SU-DHL-6 (cell line): Measurements from ENCODE around the gene FYB1.

Source experiments
- H2AFZ ChIP-seq: fragments of 200-600 bp; sonication (generic); 2 replicates; pipeline ENCODE4 v1.6.1; 2014; ENCODE audit warnings: low read depth, mild to moderate bottlenecking, moderate library complexity, mixed read lengths, antibody characterized with exemption, low read length; ENCODE audit not compliant: severe bottlenecking
- H3F3A ChIP-seq: fragments of 200-600 bp; shearing (Covaris generic); 2 replicates; pipeline ENCODE4 v1.6.0; 2016; ENCODE audit warnings: antibody characterized with exemption, mild to moderate bottlenecking; ENCODE audit not compliant: insufficient read depth
- H3K27ac ChIP-seq: fragments of 200-600 bp; sonication (generic); 2 replicates; pipeline ENCODE4 v1.5.1; 2016; ENCODE audit warnings: low read depth, mild to moderate bottlenecking, low read length, moderate library complexity, mixed read lengths
- H3K27me3 ChIP-seq: fragments of 200-600 bp; sonication (generic), shearing (Covaris generic); 2 replicates; pipeline ENCODE4 v1.6.0; 2014; ENCODE audit warnings: mild to moderate bottlenecking, low read length
- H3K36me3 ChIP-seq: fragments of 200-600 bp; sonication (generic); 2 replicates; pipeline ENCODE4 v1.6.1; 2014; ENCODE audit warnings: mild to moderate bottlenecking, low read length, mixed read lengths
- H3K4me2 ChIP-seq: fragments of 300-600, 200-600 bp; shearing (Covaris generic), sonication (generic); 2 replicates; pipeline ENCODE4 v1.6.0; 2014; ENCODE audit warnings: low read length, low read depth, mild to moderate bottlenecking; ENCODE audit not compliant: poor library complexity, severe bottlenecking
- H3K4me3 ChIP-seq: fragments of 200-600 bp; sonication (generic); 2 replicates; pipeline ENCODE4 v1.5.1; 2014; ENCODE audit warnings: antibody characterized with exemption, low read length, mild to moderate bottlenecking, mixed read lengths; ENCODE audit not compliant: insufficient read depth, poor library complexity, severe bottlenecking
- H3K79me2 ChIP-seq: fragments of 200-600 bp; sonication (generic); 2 replicates; pipeline ENCODE4 v1.6.1; 2014; ENCODE audit warnings: mild to moderate bottlenecking, low read length, moderate library complexity; ENCODE audit not compliant: insufficient read depth
- H3K9ac ChIP-seq: fragments of 200-600 bp; sonication (generic); 2 replicates; pipeline ENCODE4 v1.7.0; 2014; ENCODE audit warnings: mild to moderate bottlenecking, low read length
- H3K9me2 ChIP-seq: fragments of 200-600 bp; sonication (generic); replicated peaks from 2 replicates; pipeline ENCODE4 v1.6.1; 2014; ENCODE audit warnings: low read length; ENCODE audit not compliant: insufficient read depth
- H3K9me3 ChIP-seq: fragments of 200-600 bp; sonication (generic); 2 replicates; pipeline ENCODE4 v1.6.1; 2014; ENCODE audit warnings: low read length, mixed read lengths; ENCODE audit not compliant: insufficient read depth
- H4K20me1 ChIP-seq: fragments of 200-600 bp; sonication (generic); 2 replicates; pipeline ENCODE4 v1.6.1; 2014; ENCODE audit warnings: low read depth, mild to moderate bottlenecking, antibody characterized with exemption, low read length, moderate library complexity, mixed read lengths
- EZH2phosphoT487 ChIP-seq: fragments of 200-600 bp; sonication (generic), shearing (Covaris generic); conservative IDR thresholded peaks from 2 replicates; pipeline ENCODE4 v1.6.1; 2018; ENCODE audit warnings: mild to moderate bottlenecking, antibody characterized with exemption, low read length, moderate library complexity, mixed read lengths
- TF ChIP-seq, protein P1 (sequence below): fragments of 200-600 bp; sonication (generic); IDR thresholded peaks from one replicate; pipeline ENCODE4 v1.5.1; 2017; ENCODE audit warnings: antibody characterized with exemption, mild to moderate bottlenecking, low read length, moderate library complexity; ENCODE audit not compliant: insufficient read depth, poor library complexity, severe bottlenecking

FYB1 gene

DNA sequence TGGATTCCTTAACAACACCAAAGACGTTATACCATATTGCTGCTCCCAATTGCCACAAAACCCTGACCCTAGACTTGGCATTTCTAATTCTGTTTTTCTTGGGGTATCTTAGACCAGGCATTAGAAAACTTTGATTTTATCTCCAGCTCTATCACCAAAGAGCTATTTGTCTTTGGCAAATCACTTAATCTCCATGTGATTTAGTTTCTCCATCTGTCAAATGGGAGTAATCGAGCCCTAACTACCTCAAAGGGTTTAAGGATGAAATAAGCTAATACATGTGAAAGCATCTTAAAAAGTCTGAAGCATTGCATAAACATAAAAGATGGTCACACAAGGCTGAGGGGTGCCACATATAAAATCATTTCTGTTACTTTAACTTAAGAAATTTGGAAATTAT is 60.6 kb downstream of the FYB1 start:
- Histone ChIP-seq H2AFZ (no peak overlapping the region), H3K27ac (no peak overlapping the region), H3K4me2 (no peak overlapping the region), H3K9me3 (no peaks in the 10 kb centered on the region), H3F3A (no peaks in the 10 kb centered on the region), H3K9me2 (no peaks in the 10 kb centered on the region), H3K27me3 (no peaks in the 10 kb centered on the region), H3K9ac (no peak overlapping the region), H4K20me1 (no peaks in the 10 kb centered on the region), H3K79me2 (no peaks in the 10 kb centered on the region), H3K4me3 (no peak overlapping the region), H3K36me3 (no peaks in the 10 kb centered on the region)
- no peak for TF ChIP-seq EZH2phosphoT487
- TF ChIP-seq, protein P1, sequence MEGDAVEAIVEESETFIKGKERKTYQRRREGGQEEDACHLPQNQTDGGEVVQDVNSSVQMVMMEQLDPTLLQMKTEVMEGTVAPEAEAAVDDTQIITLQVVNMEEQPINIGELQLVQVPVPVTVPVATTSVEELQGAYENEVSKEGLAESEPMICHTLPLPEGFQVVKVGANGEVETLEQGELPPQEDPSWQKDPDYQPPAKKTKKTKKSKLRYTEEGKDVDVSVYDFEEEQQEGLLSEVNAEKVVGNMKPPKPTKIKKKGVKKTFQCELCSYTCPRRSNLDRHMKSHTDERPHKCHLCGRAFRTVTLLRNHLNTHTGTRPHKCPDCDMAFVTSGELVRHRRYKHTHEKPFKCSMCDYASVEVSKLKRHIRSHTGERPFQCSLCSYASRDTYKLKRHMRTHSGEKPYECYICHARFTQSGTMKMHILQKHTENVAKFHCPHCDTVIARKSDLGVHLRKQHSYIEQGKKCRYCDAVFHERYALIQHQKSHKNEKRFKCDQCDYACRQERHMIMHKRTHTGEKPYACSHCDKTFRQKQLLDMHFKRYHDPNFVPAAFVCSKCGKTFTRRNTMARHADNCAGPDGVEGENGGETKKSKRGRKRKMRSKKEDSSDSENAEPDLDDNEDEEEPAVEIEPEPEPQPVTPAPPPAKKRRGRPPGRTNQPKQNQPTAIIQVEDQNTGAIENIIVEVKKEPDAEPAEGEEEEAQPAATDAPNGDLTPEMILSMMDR, result no peak

- no peak overlapping the region for H3K4me2 ChIP-seq
- no peak overlapping the region for H3K9ac ChIP-seq
- no peak overlapping the region for H3K27ac ChIP-seq
- no peaks in the 10 kb centered on the region for H3K9me2 ChIP-seq
- H3K36me3 ChIP-seq, result no peaks in the 10 kb centered on the region
- no peaks in the 10 kb centered on the region for H4K20me1 ChIP-seq
- H3K27me3 ChIP-seq, result no peaks in the 10 kb centered on the region
- no peaks in the 10 kb centered on the region for H3K79me2 ChIP-seq
- no peaks in the 10 kb centered on the region for H3F3A ChIP-seq
- H3K9me3 ChIP-seq, result no peaks in the 10 kb centered on the region
- H3K4me3 ChIP-seq, result no peak overlapping the region
- TF ChIP-seq EZH2phosphoT487, result no peak
- TF ChIP-seq, protein P1, result no peak
- no peak overlapping the region for H2AFZ ChIP-seq
Observed at GRCh38 chr5:39158127-39158593, 61.2 kb downstream of the FYB1 start.

DNA sequence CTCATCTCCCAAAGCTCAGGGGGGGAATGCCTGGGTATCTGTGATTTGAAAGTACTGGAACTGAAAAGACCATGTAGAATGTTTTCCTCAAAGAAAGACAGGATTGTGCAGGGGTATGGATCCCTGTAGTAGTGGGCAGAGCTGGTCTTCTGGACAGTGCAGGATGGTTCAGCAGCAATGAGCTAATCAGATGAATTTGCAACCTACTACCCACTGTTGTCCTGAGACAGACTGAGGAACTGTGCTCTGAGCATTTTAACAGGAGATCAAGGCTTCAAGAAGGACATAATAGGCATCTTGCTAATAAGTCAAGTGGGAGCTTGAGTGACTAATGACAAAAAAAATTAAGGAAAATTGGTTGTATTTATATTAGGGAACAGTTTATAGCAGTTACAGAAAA is 61.7 kb downstream of the FYB1 start:
- Histone ChIP-seq H3K9ac (no peak overlapping the region), H3K4me3 (no peak overlapping the region), H2AFZ (no peak overlapping the region), H3K27ac (no peak overlapping the region), H3F3A (no peaks in the 10 kb centered on the region), H3K4me2 (no peak overlapping the region), H3K27me3 (no peaks in the 10 kb centered on the region), H4K20me1 (no peaks in the 10 kb centered on the region), H3K9me3 (no peaks in the 10 kb centered on the region), H3K36me3 (no peaks in the 10 kb centered on the region), H3K79me2 (no peaks in the 10 kb centered on the region), H3K9me2 (no peaks in the 10 kb centered on the region)
- TF ChIP-seq EZH2phosphoT487, result no peak
- TF ChIP-seq, protein P1, result no peak
